H1 (cell line): Measurements from ENCODE around the gene GPR161. TPM values are rescaled to one million over a fixed set of nuclear protein-coding genes. Genes with fewer than 3 reads are reported as not detected.

ENCODE experiments used
- BRCA1 ChIP-seq: IDR thresholded peaks from 2 replicates; pipeline ENCODE4 v1.6.1; 2012; ENCODE audit warnings: low read depth, low read length, improper control_type of control experiment
- HDAC2 ChIP-seq, 2 experiments: fragments of 300-600 bp in 1 of 2; sonication (generic) in 1 of 2; IDR thresholded peaks; 2 replicates each; pipeline ENCODE4 v1.6.1; 2011 to 2012; ENCODE audit warnings: low read depth in 2 of 2, low read length in 2 of 2, mild to moderate bottlenecking in 2 of 2, moderate library complexity in 2 of 2, borderline replicate concordance in 1 of 2, inconsistent platforms in 1 of 2
- JUND ChIP-seq: IDR thresholded peaks from 2 replicates; pipeline ENCODE4 v1.6.1; 2011; ENCODE audit warnings: mild to moderate bottlenecking, improper control_type of control experiment, low read length
- SIRT6 ChIP-seq: IDR thresholded peaks from one replicate; pipeline ENCODE4 v1.7.1; 2012; ENCODE audit warnings: low read length, inconsistent platforms
- TAF1 ChIP-seq: IDR thresholded peaks from 2 replicates; pipeline ENCODE4 v1.6.1; 2011; ENCODE audit warnings: mild to moderate bottlenecking, low read depth, low read length
- polyA plus RNA-seq, 7 experiments: library from polyadenylated mRNA; depleted of rRNA in 3 of 7; stranded (reverse) in 5 of 7; unstranded in 2 of 7; fragments of >200 nt in 5 of 7; fragments of 200-250 nt in 2 of 7; gene quantifications; 1 replicate in 5 of 7; 2 replicates in 1 of 7; 4 replicates in 1 of 7; pipeline versions ENCODE4 v1.2.1 to v1.2.3, GENCODE V29; 2011 to 2013; ENCODE audit warnings: missing spikeins in 2 of 7, mixed read lengths in 2 of 7
- total RNA-seq: library from RNA; stranded (reverse); fragmentation: NEBNext Ultra II Directional; extraction: Animal tissue kit (Norgen Biotek cat#: 25700); gene quantifications from 2 replicates; pipeline ENCODE4 v1.2.1, GENCODE V29; 2021

The GPR161 gene
- total and polyA plus RNA-seq, 2 of the 8 experiments (the other 6 are each of a cell fraction or from before 2014, with no cell fraction given), result 13.7 to 16.8 TPM

GRCh38 chr1:168089326-168089978 is 47.3 kb downstream of the GPR161 start (continued):
- TF ChIP-seq JUND (no peak), BRCA1 (no peak), TAF1 (no peak), HDAC2 (IDR thresholded peaks at IDR 0.05; ENCODE audit: borderline replicate concordance in 1 of 2, low read depth in 2 of 2, low read length in 2 of 2) (no peak), SIRT6 (no peak)
